Spleen (tissue), 7 donors: ENCODE data around the gene C11orf98.
"Not testable (repeated sequence)": the region's sequence is repeated elsewhere in the genome, so short reads cannot be mapped to it uniquely, and the experiment has no call there.

Experiments used
- POLR2A ChIP-seq, 3 donors: fragments of 450-650 bp; IDR thresholded peaks; one replicate each; pipeline ENCODE4 v1.5.1; 2017; ENCODE audit warnings: antibody characterized with exemption in 3 of 3, mild to moderate bottlenecking in 1 of 3
- TF ChIP-seq, protein P1 (sequence below), 11 experiments: fragments of 200-600 bp in 7 of 11; fragments of 450-650 bp in 4 of 11; sonication (generic) in 4 of 11; IDR thresholded peaks in 8 of 11; conservative IDR thresholded peaks in 3 of 11; 1 replicate in 7 of 11; 2 replicates in 4 of 11; pipeline versions ENCODE4 v1.4.0 to v1.8.0; 2016 to 2021; ENCODE audit warnings: antibody characterized with exemption in 11 of 11, inconsistent platforms in 4 of 11, mild to moderate bottlenecking in 1 of 11
- donor health status: DM: no; HTN: no; CAD: no; lungs with moderate emphysema.
- donor health status: DM: no; HTN: no; CAD: no.
- donor health status: DM: no; HTN: no; CAD: no.

GRCh38 chr11:62693624-62694023 lies 28.6 kb upstream of the C11orf98 start:
- TF ChIP-seq, protein P1, sequence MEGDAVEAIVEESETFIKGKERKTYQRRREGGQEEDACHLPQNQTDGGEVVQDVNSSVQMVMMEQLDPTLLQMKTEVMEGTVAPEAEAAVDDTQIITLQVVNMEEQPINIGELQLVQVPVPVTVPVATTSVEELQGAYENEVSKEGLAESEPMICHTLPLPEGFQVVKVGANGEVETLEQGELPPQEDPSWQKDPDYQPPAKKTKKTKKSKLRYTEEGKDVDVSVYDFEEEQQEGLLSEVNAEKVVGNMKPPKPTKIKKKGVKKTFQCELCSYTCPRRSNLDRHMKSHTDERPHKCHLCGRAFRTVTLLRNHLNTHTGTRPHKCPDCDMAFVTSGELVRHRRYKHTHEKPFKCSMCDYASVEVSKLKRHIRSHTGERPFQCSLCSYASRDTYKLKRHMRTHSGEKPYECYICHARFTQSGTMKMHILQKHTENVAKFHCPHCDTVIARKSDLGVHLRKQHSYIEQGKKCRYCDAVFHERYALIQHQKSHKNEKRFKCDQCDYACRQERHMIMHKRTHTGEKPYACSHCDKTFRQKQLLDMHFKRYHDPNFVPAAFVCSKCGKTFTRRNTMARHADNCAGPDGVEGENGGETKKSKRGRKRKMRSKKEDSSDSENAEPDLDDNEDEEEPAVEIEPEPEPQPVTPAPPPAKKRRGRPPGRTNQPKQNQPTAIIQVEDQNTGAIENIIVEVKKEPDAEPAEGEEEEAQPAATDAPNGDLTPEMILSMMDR (IDR thresholded peaks at IDR 0.05 in 8 of 11, conservative IDR thresholded peaks at IDR 0.05 in 3 of 11), result not testable (repeated sequence)
- TF ChIP-seq POLR2A (IDR thresholded peaks at IDR 0.05), result not testable (repeated sequence)
